Adipocyte (in vitro differentiated cells): ENCODE data around the gene HACD4.

Experiments used
- DNase-seq: peaks from one replicate; pipeline ENCODE4 v3.0.0-alpha.2; 2015; ENCODE audit warnings: low read depth
- H3K27me3 ChIP-seq: replicated peaks from 2 replicates; pipeline ENCODE4 v1.7.0; 2013; ENCODE audit warnings: mild to moderate bottlenecking, low read length, moderate library complexity; ENCODE audit not compliant: control insufficient read depth, insufficient read depth
- H3K36me3 ChIP-seq: 2 replicates; pipeline ENCODE4 v1.7.0; 2013; ENCODE audit warnings: low read length, mild to moderate bottlenecking, moderate library complexity; ENCODE audit not compliant: control insufficient read depth, insufficient read depth, severe bottlenecking
- H3K4me1 ChIP-seq: 2 replicates; pipeline ENCODE4 v1.7.0; 2013; ENCODE audit warnings: mild to moderate bottlenecking, low read length, moderate library complexity; ENCODE audit not compliant: control insufficient read depth, insufficient read depth
- H3K4me3 ChIP-seq: 2 replicates; pipeline ENCODE4 v1.7.0; 2013; ENCODE audit warnings: mild to moderate bottlenecking, low read length, moderate library complexity
- H3K9ac ChIP-seq: 2 replicates; pipeline ENCODE4 v1.7.0; 2013; ENCODE audit warnings: mild to moderate bottlenecking, low read length, moderate library complexity
- H3K9me3 ChIP-seq: 2 replicates; pipeline ENCODE4 v1.7.0; 2013; ENCODE audit warnings: mild to moderate bottlenecking, low read length, moderate library complexity; ENCODE audit not compliant: control insufficient read depth

HACD4 gene

DNA sequence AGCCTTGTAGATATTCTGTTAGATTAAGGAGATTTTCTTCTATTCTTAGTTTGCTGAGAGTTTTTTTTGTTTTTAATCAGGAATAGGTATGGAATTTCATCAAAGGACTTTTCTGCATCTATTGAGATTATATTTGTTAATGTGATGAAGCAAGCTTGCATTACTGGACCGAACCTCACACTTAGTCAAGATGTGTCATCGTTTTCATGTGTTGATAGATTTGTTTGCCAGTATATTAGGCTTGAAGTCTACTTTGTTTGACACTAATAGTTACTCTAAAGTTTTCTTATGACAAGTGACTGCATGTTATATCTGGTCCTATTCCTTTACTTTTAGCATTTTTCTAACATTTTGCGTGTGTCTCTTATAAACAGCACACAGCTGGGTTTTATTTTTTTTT, 12.4 kb upstream of the HACD4 start:
- Histone ChIP-seq H3K4me1 (no peaks in the 10 kb centered on the region), H3K9me3 (no peaks in the 10 kb centered on the region), H3K27me3 (no peaks in the 10 kb centered on the region), H3K36me3 (no peaks in the 10 kb centered on the region), H3K9ac (no peak overlapping the region), H3K4me3 (no peak overlapping the region)
- DNase-seq = no peak

DNA sequence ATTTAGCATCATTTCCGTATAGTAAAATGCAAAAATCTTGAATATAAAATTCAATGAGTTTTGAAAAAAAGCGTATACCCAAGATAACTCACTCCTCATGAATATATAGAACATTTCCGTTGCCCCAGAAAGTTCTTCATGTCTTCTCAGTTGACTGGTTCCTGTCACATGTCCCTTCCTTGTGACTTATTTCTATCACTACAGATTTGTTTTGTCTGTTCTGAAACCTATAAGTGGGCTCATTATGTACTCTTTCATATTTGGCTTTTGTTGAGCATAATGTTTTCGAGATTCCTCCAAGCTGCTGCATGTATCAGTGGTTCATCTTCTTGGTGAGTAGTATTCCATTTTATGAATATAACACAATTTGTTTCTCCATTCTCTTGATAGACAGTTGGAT, 11.0 kb upstream of the HACD4 start:
- no peaks in the 10 kb centered on the region for H3K9me3 ChIP-seq
- H3K27me3 ChIP-seq = no peaks in the 10 kb centered on the region
- no peaks in the 10 kb centered on the region for H3K36me3 ChIP-seq
- H3K4me3 ChIP-seq = no peak overlapping the region
- H3K4me1 ChIP-seq = no peaks in the 10 kb centered on the region
- DNase-seq = no peak
- no peak overlapping the region for H3K9ac ChIP-seq

DNA sequence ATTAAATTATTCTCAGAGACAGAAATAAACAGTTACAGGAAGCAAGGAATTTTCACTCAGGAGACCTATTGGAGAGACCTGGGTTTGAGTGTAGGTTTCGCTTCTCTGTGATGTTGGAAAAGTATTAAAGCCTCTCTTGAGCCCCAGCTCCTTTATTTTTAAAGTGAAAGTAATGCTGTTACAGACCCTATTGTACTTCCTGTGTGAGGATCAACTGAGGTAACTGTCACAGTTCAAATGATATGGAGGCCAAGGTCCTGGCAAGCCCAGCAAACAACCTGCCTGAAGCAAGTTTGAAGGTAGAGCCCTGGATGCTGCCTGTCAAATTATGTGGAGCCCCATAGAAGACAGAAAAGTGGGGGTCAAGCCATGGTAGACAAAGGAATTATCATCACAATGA, 7.9 kb upstream of the HACD4 start:
- H3K9ac ChIP-seq = no peak overlapping the region
- no peaks in the 10 kb centered on the region for H3K36me3 ChIP-seq
- no peak for DNase-seq
- H3K9me3 ChIP-seq = no peaks in the 10 kb centered on the region
- no peaks in the 10 kb centered on the region for H3K27me3 ChIP-seq
- H3K4me1 ChIP-seq = no peaks in the 10 kb centered on the region
- H3K4me3 ChIP-seq = no peak overlapping the region

DNA sequence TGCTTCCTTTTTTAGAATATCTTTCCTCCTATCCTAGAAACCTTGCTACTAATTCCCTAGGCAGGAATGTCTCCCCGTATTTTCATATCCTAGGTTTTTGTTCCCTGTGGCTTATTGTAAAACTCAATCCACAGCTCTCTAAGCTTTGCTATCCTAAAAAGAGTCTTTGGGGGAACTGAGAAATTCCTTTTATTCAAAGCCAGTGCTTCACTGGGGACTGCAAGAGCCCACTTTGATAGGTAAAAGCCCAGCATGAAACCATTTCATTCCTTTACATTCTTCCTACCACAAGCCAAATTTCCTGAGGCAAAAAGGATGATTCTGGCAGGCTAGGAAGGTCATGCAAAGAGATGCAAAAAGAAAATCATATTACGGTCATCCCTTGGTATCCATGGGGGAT, 5.8 kb upstream of the HACD4 start:
- H3K27me3 ChIP-seq = no peaks in the 10 kb centered on the region
- H3K9me3 ChIP-seq = no peaks in the 10 kb centered on the region
- no peak overlapping the region for H3K4me3 ChIP-seq
- H3K4me1 ChIP-seq = no peaks in the 10 kb centered on the region
- no peak for DNase-seq
- no peaks in the 10 kb centered on the region for H3K36me3 ChIP-seq
- no peak overlapping the region for H3K9ac ChIP-seq

DNA sequence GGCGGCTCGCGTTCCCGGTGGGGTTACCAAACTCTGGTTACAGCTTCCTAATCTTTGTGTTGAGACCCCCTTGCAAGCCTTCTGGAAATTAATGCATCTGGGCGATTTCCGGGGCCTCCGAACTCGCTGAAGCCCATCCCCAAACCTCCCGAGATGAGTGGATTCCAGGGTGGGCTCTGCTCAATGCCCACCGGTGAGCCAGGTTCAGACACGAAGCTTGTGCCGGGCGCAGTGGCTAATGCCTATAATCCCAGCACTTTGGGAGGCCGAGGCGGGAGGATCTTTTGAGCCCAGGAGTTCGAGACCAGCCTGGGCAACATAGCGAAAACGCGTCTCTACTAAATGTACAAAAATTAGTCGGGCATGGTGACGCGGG, 356 bp upstream of the HACD4 start:
- H3K4me1 ChIP-seq = peaks cover 11% of the 10 kb centered on the region
- peak overlapping the region; percentile 78 for H3K9ac ChIP-seq
- DNase-seq = no peak
- H3K27me3 ChIP-seq = no peaks in the 10 kb centered on the region
- H3K36me3 ChIP-seq = no peaks in the 10 kb centered on the region
- peak overlapping the region; percentile 81 for H3K4me3 ChIP-seq
- H3K9me3 ChIP-seq = no peaks in the 10 kb centered on the region

DNA sequence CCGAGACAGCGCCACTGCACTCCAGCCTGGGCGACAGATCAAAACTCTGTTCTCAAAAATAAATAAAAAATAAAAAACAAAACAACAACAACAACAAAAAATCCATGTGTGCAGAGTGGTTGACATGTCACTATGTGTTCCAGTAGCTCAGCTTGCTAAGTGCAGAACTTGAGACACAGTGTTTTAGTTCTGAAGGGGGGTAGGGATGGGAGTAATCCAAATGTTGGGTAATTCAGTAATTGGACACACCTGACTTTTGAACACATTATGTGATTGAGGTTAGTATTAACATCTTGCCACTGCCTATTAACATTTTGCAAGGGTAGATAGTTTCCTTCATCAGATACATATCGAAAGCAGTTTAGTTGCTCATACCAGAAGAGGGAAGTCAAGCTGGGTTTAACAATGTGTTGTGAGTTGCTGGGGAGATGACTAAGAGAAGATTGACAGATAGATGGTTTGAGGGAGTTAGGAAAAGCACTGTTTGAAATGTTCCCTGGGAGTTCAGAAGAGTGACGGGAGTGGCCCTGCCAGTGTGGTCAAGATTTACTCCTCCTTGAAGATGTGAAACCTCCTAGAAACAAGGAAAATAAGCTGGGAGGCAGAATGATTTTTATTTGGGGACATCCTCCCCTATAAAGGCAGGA, 928 bp downstream of the HACD4 start:
- H3K4me1 ChIP-seq = peaks cover 11% of the 10 kb centered on the region
- peak overlapping the region; percentile 81 for H3K4me3 ChIP-seq
- no peaks in the 10 kb centered on the region for H3K27me3 ChIP-seq
- peak overlapping the region; percentile 78 for H3K9ac ChIP-seq
- DNase-seq = peak; percentile 72
- H3K9me3 ChIP-seq = no peaks in the 10 kb centered on the region
- peaks cover 3% of the 10 kb centered on the region for H3K36me3 ChIP-seq

DNA sequence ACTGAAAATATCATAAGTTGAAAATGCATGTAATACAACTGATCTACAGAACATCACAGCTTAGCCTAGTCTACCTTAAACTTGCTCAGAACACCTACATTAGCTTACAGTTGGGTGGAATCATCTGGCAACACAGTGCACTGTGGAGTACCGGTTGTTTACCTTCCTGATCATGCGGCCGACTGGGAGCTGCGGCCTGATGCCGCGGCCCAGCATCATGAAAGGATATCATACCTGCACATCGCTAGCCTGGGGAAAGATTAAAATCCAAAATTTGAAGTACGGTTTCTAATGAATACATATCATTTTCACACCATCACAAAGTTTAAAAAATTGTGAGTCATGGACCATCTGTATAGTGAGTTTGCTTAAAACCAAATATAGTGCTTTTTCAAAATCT, 1.8 kb downstream of the HACD4 start:
- no peak for DNase-seq
- Histone ChIP-seq H3K9me3 (no peaks in the 10 kb centered on the region), H3K4me1 (peaks cover 11% of the 10 kb centered on the region), H3K9ac (no peak overlapping the region), H3K4me3 (no peak overlapping the region), H3K27me3 (no peaks in the 10 kb centered on the region), H3K36me3 (peaks cover 3% of the 10 kb centered on the region)

DNA sequence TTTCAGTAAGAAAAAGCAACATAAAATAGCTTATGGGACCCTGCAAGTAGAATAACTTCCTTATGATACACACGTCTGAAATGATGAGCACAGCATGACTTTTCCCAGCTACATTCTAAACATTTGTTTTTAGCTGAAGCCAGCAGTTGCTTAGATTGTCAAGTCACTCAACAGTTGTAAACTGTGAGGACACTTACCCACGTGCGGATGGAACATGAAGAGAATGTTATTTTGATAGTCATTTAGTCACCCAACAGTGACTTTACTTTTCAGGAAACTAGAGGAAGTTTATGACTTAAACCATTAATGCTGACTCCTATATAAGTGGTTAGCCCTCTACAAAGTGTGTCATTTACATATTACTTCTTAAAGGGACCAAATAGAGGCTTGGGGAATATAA, 3.0 kb downstream of the HACD4 start:
- peak; percentile 8 for DNase-seq
- Histone ChIP-seq H3K27me3 (no peaks in the 10 kb centered on the region), H3K4me1 (peaks cover 11% of the 10 kb centered on the region), H3K9ac (no peak overlapping the region), H3K4me3 (no peak overlapping the region), H3K36me3 (peaks cover 3% of the 10 kb centered on the region), H3K9me3 (no peaks in the 10 kb centered on the region)

DNA sequence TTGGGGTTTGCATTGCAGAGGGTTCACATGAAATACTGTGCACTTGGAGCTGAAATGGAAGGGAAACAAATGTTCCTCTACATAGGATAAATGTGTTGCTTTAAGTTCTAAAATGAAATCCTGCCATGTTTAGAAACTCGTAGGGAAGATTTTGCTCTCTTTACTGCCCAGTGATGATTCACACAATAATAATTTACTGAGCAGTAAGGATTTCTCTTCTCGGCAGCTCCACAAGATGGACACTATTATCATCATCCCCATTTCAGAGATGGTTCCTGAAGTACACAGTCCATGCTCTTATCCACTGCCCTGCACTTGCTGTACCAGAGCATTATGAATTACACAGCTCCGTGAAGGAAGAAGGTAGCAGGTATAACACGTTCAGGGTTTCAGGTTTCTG, 4.1 kb downstream of the HACD4 start:
- H3K4me3 ChIP-seq = no peak overlapping the region
- H3K4me1 ChIP-seq = peaks cover 11% of the 10 kb centered on the region
- peak; percentile 53 for DNase-seq
- H3K36me3 ChIP-seq = peaks cover 3% of the 10 kb centered on the region
- no peak overlapping the region for H3K9ac ChIP-seq
- H3K9me3 ChIP-seq = no peaks in the 10 kb centered on the region
- H3K27me3 ChIP-seq = no peaks in the 10 kb centered on the region

DNA sequence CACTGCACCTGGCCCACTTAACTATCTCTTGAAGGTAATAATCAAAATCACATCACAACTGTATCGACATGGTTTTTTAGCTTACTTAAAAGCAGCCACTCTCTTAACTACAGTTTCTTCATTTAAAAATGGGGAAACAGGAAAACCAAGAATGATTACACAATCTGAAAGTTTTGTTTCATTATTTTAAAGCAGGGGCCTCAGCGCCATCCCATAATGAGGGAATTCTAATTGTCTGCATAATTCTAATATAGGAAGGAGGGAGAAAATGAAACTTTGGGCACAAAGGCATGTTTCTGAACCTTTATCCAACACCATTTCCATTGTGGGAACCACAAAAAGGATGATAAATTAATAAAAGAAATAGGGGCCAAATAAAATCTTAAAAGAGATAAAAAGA, 7.6 kb downstream of the HACD4 start:
- H3K9ac ChIP-seq = no peak overlapping the region
- no peaks in the 10 kb centered on the region for H3K9me3 ChIP-seq
- peaks cover 3% of the 10 kb centered on the region for H3K36me3 ChIP-seq
- no peaks in the 10 kb centered on the region for H3K4me1 ChIP-seq
- peak; percentile 17 for DNase-seq
- no peak overlapping the region for H3K4me3 ChIP-seq
- no peaks in the 10 kb centered on the region for H3K27me3 ChIP-seq

DNA sequence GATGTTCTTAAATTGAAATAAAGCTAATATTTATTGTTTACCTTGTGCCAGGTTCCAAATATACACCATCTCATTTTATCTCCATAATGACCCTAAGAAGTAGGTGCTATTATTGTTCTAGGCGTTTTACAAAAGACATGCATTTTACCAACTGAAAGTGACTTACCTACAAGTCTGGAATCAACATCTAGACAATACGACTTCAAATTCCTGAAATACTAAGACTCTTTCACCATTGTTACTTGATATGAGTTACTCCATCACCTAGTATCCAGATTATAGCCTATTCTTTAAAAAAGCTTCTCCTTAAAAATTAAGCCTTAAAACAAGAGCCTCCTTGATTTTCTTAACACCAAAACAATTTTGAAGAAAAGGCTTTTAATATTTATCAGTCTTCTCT, 13.3 kb downstream of the HACD4 start:
- no peak overlapping the region for H3K9ac ChIP-seq
- no peak overlapping the region for H3K4me3 ChIP-seq
- H3K36me3 ChIP-seq = no peaks in the 10 kb centered on the region
- no peaks in the 10 kb centered on the region for H3K27me3 ChIP-seq
- H3K4me1 ChIP-seq = peaks cover 4% of the 10 kb centered on the region
- no peaks in the 10 kb centered on the region for H3K9me3 ChIP-seq
- no peak for DNase-seq
